ENCODE data around the gene AMMECR1L.
A peak's percentile ranks its signal among the peaks of the same experiment; 100 is the strongest.
"Not testable (repeated sequence)": the region's sequence is repeated elsewhere in the genome, so short reads cannot be mapped to it uniquely, and the experiment has no call there.

Gene AMMECR1L

DNA sequence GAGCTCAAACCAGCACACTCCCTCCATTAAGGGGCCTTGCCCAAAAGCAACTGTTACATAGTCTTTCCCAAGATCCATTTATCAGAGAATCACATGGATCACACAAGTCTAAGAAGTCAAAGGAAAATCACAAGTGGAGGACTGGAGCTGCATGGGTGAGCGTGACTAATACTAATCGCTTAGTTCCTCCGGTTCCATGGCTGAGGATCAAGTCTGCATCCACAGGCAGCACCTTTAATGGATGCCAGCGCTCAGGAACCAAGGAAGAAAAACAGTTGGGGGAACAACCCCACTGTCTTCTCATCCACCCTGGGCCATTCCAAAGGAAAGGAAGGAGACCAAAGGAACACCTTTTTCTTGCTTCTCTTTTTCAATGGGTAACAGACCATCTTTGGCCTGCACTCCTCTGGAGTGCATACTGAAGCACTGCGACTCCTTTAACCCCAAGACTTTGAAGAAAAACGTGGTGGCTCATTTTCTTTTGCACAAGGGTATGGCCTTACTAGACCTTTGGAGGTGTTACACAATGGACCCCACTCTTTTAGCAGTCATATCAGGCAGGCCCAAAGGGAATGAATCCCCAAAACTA lies 65.6 kb downstream of the AMMECR1L start:
- Mint-ChIP-seq H3K27me3 (ENCODE audit: low read depth) (peaks cover 26% of the 10 kb centered on the region), H3K4me3 (no peak overlapping the region)

GRCh38 chr2:127818794-127819425 lies 66.8 kb downstream of the AMMECR1L start:
- no peaks in the 10 kb centered on the region for H3K4me1 Mint-ChIP-seq
- TF ChIP-seq, protein P1, sequence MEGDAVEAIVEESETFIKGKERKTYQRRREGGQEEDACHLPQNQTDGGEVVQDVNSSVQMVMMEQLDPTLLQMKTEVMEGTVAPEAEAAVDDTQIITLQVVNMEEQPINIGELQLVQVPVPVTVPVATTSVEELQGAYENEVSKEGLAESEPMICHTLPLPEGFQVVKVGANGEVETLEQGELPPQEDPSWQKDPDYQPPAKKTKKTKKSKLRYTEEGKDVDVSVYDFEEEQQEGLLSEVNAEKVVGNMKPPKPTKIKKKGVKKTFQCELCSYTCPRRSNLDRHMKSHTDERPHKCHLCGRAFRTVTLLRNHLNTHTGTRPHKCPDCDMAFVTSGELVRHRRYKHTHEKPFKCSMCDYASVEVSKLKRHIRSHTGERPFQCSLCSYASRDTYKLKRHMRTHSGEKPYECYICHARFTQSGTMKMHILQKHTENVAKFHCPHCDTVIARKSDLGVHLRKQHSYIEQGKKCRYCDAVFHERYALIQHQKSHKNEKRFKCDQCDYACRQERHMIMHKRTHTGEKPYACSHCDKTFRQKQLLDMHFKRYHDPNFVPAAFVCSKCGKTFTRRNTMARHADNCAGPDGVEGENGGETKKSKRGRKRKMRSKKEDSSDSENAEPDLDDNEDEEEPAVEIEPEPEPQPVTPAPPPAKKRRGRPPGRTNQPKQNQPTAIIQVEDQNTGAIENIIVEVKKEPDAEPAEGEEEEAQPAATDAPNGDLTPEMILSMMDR (IDR thresholded peaks at IDR 0.05; ENCODE audit: unreplicated experiment in 3 of 3): no peak
- H3K36me3 Mint-ChIP-seq (ENCODE audit: low read depth): no peaks in the 10 kb centered on the region
- peaks cover 27% of the 10 kb centered on the region for H3K27me3 Mint-ChIP-seq (ENCODE audit: low read depth)
- no peak overlapping the region for H3K4me3 Mint-ChIP-seq
- H3K9me3 Mint-ChIP-seq: peaks cover 38% of the 10 kb centered on the region
- no peak overlapping the region for H3K27ac Mint-ChIP-seq

More for the DNA sequence above, 65.6 kb downstream of the AMMECR1L start:
- Mint-ChIP-seq H3K9me3 (peaks cover 41% of the 10 kb centered on the region), H3K27ac (no peak overlapping the region), H3K4me1 (no peaks in the 10 kb centered on the region), H3K36me3 (ENCODE audit: low read depth) (no peaks in the 10 kb centered on the region)
- TF ChIP-seq, protein P1 (IDR thresholded peaks at IDR 0.05; ENCODE audit: unreplicated experiment in 3 of 3): no peak

GRCh38 chr2:127818241-127818640 lies 67.5 kb downstream of the AMMECR1L start:
- no peak overlapping the region for H3K4me3 Mint-ChIP-seq
- H3K9me3 Mint-ChIP-seq: peaks cover 38% of the 10 kb centered on the region
- no peaks in the 10 kb centered on the region for H3K4me1 Mint-ChIP-seq
- no peak overlapping the region for H3K27ac Mint-ChIP-seq
- TF ChIP-seq, protein P1 (IDR thresholded peaks at IDR 0.05; ENCODE audit: unreplicated experiment in 3 of 3): no peak
- peaks cover 27% of the 10 kb centered on the region for H3K27me3 Mint-ChIP-seq (ENCODE audit: low read depth)
- H3K36me3 Mint-ChIP-seq (ENCODE audit: low read depth): no peaks in the 10 kb centered on the region

DNA sequence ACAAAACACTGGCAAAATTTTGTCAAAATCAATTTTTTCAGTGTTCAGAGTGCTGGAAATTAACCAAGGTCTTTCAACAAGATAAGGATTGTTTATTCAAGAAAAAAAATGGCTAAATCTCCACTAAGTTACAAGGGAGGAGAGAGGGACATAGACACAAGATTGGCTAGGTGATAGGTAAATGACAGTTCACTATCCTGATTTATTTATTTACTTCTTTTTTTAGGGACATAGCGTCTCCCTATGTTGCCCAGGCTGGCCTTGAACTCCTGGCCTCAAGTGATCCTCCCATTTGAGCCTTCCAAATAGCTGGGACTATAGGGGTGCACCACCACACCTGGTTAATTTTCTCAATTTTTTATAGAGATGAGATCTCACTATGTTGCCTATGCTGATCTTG lies 71.1 kb downstream of the AMMECR1L start:
- Mint-ChIP-seq H3K4me1 (peaks cover 21% of the 10 kb centered on the region), H3K9me3 (peaks cover 14% of the 10 kb centered on the region), H3K36me3 (ENCODE audit: low read depth) (no peaks in the 10 kb centered on the region), H3K27me3 (ENCODE audit: low read depth) (peaks cover 23% of the 10 kb centered on the region), H3K27ac (no peak overlapping the region), H3K4me3 (peak overlapping the region in 1 of 3 experiments; percentile 62)
- TF ChIP-seq, protein P1 (IDR thresholded peaks at IDR 0.05; ENCODE audit: unreplicated experiment in 3 of 3): no peak

DNA sequence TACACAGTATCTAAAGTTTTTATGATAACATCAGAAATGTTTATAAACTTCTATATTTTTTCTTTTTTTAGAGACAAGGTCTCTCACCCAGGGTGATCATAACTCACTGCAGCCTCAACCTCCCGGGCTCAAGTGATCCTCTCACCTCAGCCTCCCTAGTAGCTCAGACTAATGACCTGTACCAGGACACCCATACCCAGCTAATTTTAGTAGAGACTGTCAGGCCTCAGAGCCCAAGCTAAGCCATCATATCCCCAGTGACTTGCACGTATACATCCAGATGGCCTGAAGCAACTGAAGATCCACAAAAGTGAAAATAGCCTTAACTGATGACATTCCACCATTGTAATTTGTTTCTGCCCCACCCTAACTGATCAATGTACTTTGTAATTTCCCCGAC lies 73.3 kb downstream of the AMMECR1L start:
- not testable (repeated sequence) for H3K36me3 Mint-ChIP-seq (ENCODE audit: low read depth); H3K9me3 Mint-ChIP-seq
- Mint-ChIP-seq H3K27ac (peak overlapping the region; percentile 98 to 99 (median 98)), H3K27me3 (ENCODE audit: low read depth) (peaks cover 14% of the 10 kb centered on the region), H3K4me3 (peak overlapping the region; percentile 67 to 96 (median 88)), H3K4me1 (peaks cover 34% of the 10 kb centered on the region)

Measured in nephron (organoid).